Upper lobe of left lung (tissue), 6 donors: Measurements from ENCODE around the gene KCNJ5. TPM values are rescaled to one million over a fixed set of nuclear protein-coding genes. Genes with fewer than 3 reads are reported as not detected.

ENCODE experiments used
- ATAC-seq, 2 donors: fragments of 200-7000 bp; cut with Tn5 transposase; one replicate each; pipeline ENCODE4 v1.9.1; 2022; ENCODE audit warnings: mild to moderate bottlenecking in 2 of 2, moderate library complexity in 2 of 2; ENCODE audit not compliant: low FRiP score in 2 of 2
- DNase-seq, 2 donors: peaks; one replicate each; pipeline ENCODE4 v3.0.0-alpha.2; 2019 to 2020
- H3K27ac ChIP-seq, 4 donors: fragments of 200-600 bp; sonication (generic); one replicate each; pipeline ENCODE4 v1.5.1; 2016 to 2019
- H3K27me3 ChIP-seq, 4 donors: fragments of 200-600 bp; sonication (generic); one replicate each; pipeline ENCODE4 v1.5.1; 2017 to 2019
- H3K36me3 ChIP-seq, 4 donors: fragments of 200-600 bp; sonication (generic); one replicate each; pipeline ENCODE4 v1.5.1; 2016 to 2019
- H3K4me1 ChIP-seq, 4 donors: fragments of 200-600 bp; sonication (generic); one replicate each; pipeline ENCODE4 v1.5.1; 2018 to 2019
- H3K4me3 ChIP-seq, 4 donors: fragments of 200-600 bp; sonication (generic); one replicate each; pipeline ENCODE4 v1.5.1; 2017 to 2019; ENCODE audit warnings: mild to moderate bottlenecking in 2 of 4, moderate library complexity in 1 of 4
- H3K9me3 ChIP-seq, 4 donors: fragments of 200-600 bp; sonication (generic); one replicate each; pipeline ENCODE4 v1.5.1; 2018 to 2019
- CTCF ChIP-seq, 6 experiments: fragments of 450-650 bp in 4 of 6; fragments of 200-600 bp in 2 of 6; sonication (generic) in 2 of 6; IDR thresholded peaks; one replicate each; pipeline ENCODE4 v1.5.1; 2016 to 2019; ENCODE audit warnings: antibody characterized with exemption in 6 of 6
- EP300 ChIP-seq, 4 donors: sonication (generic); formaldehyde crosslinking; IDR thresholded peaks; one replicate each; pipeline ENCODE4 v1.5.1; 2017; ENCODE audit warnings: antibody characterized with exemption in 4 of 4, control low read depth in 2 of 4
- POLR2A ChIP-seq, 4 donors: fragments of 450-650 bp; IDR thresholded peaks; one replicate each; pipeline ENCODE4 v1.5.1; 2016 to 2017; ENCODE audit warnings: antibody characterized with exemption in 4 of 4, mild to moderate bottlenecking in 2 of 4
- POLR2AphosphoS5 ChIP-seq, 2 donors: sonication (generic); formaldehyde crosslinking; IDR thresholded peaks; one replicate each; pipeline ENCODE4 v1.5.1; 2017; ENCODE audit warnings: antibody characterized with exemption in 2 of 2
- WGBS, 2 donors: methylation state at CpG; one replicate each; pipeline ENCODE4 v1.1.5; 2017 to 2018; 5-methylcytosine and 5-hydroxymethylcytosine counted together
- total RNA-seq, 6 donors: library from RNA; depleted of rRNA in 4 of 6; stranded (reverse); fragments of >200 nt in 4 of 6; gene quantifications; one replicate each; pipeline versions ENCODE4 v1.1.0 to v1.2.1, GENCODE V29; 2016 to 2021
- donor health status: DM: no; HTN: no; CAD: no; lungs with moderate emphysema.
- donor health status: DM: no; HTN: yes; CAD: no; lungs with severe emphysema.

Gene KCNJ5
- total RNA-seq, 6 donors from 2014 or later, result 1.5 to 7.5 (median 4.9) TPM

DNA sequence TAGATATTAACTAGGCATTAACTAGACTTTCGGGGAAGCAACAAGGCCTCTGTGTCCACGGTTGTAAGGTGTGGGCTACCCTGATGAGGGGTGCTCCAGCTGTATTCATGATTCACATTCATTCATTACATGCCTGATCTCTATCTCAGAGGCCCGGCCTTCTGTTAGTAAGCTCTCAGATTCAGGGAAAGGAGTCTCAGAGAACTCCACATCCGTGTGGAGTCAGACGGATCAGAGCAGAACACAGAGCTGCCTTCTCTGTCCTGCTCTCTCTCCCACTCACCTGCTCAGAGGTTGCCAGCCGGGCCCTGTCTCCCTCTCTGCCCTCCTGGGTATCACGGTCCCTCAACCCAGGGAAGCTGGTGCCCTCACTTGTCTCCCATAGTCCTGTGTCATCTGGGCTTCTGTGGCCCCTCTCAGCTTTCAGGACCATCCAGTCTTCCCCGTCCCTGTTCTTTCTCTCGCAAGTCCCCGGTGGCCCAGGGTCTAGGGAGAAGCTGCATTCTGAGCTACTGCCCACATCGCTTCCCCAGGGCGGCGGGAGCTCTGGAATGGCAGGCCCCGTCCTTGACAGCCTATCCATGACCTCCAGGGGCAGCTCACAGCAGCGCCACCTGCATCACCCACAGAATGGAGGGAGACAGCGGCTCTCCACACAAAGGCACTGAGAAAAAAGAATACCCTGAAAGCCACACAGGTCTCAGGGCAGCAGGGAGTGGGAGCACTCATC, 47.2 kb downstream of the KCNJ5 start:
- WGBS, 2 donors, result 88 to 91% methylated on average over 15 to 16 of the region's 16 CpGs
- ATAC-seq (no peak), DNase-seq (no peak)

DNA sequence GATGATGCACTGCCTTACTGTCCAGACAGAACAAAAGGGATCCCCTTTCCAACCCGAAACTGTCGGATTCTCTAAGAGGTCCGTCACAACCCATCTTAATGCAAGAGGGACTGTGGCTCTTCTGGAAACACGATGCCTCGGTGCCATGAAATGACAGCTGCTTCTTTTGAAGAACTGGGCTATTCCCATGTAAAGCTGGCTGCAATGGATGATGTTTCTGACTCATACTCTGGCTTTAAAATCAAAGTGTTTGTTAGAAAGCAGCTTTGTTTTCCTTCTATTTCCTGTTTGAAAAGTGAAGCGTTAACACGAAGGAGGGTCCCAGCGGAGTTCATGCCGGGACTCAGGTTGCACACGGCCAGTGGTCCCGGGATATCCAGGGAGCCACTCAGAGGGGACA, 48.4 kb downstream of the KCNJ5 start:
- WGBS, 2 donors, result 52 to 79% methylated on average over 8 to 11 of the region's 11 CpGs
- H3K36me3 ChIP-seq, result no peaks in the 10 kb centered on the region
- no peak overlapping the region for H3K4me3 ChIP-seq
- no peaks in the 10 kb centered on the region for H3K4me1 ChIP-seq
- H3K27me3 ChIP-seq, result no peaks in the 10 kb centered on the region
- DNase-seq, result no peak
- ATAC-seq, result no peak
- H3K9me3 ChIP-seq, result no peaks in the 10 kb centered on the region
- TF ChIP-seq CTCF (IDR thresholded peaks at IDR 0.05), result no peak
- no peak for TF ChIP-seq POLR2AphosphoS5 (IDR thresholded peaks at IDR 0.05)
- no peak for TF ChIP-seq EP300 (IDR thresholded peaks at IDR 0.05)
- TF ChIP-seq POLR2A (IDR thresholded peaks at IDR 0.05), result no peak
- H3K27ac ChIP-seq, result no peak overlapping the region

More for the DNA sequence above, 47.2 kb downstream of the KCNJ5 start:
- H3K27ac ChIP-seq, result no peak overlapping the region
- no peaks in the 10 kb centered on the region for H3K27me3 ChIP-seq
- no peaks in the 10 kb centered on the region for H3K4me1 ChIP-seq
- no peak overlapping the region for H3K4me3 ChIP-seq
- no peaks in the 10 kb centered on the region for H3K36me3 ChIP-seq
- no peak for TF ChIP-seq CTCF (IDR thresholded peaks at IDR 0.05)
- no peak for TF ChIP-seq EP300 (IDR thresholded peaks at IDR 0.05)
- TF ChIP-seq POLR2AphosphoS5 (IDR thresholded peaks at IDR 0.05), result no peak
- no peak for TF ChIP-seq POLR2A (IDR thresholded peaks at IDR 0.05)
- H3K9me3 ChIP-seq, result no peaks in the 10 kb centered on the region

DNA sequence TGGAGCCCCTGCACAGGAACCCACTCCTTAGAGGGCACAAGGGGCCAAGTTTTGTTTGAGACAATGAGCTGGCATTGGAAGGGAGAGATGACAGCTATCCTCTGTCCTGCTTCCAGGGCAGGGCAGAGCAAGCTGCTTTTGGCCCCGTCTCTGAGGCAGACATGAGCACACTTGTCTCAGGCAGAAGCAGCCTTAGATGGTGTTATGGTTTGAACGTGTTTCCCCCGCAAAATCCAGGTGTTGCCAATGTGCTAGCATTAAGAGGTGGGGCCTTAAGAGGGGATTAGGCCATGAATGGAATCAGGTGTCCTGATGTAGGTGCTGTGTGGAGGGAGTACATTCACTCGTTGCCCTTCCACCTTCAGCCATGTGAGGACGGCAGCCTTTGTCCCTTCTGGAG, 49.0 kb downstream of the KCNJ5 start:
- no peaks in the 10 kb centered on the region for H3K27me3 ChIP-seq
- ATAC-seq (no peak), DNase-seq (no peak)
- no peak overlapping the region for H3K27ac ChIP-seq
- H3K4me3 ChIP-seq, result no peak overlapping the region
- no peaks in the 10 kb centered on the region for H3K36me3 ChIP-seq
- no peaks in the 10 kb centered on the region for H3K9me3 ChIP-seq
- H3K4me1 ChIP-seq, result no peaks in the 10 kb centered on the region
- WGBS, 2 donors, result 81 to 90% methylated on average over 2 to 5 of the region's 5 CpGs
- TF ChIP-seq CTCF (IDR thresholded peaks at IDR 0.05) (no peak), POLR2A (IDR thresholded peaks at IDR 0.05) (no peak), POLR2AphosphoS5 (IDR thresholded peaks at IDR 0.05) (no peak), EP300 (IDR thresholded peaks at IDR 0.05) (no peak)

DNA sequence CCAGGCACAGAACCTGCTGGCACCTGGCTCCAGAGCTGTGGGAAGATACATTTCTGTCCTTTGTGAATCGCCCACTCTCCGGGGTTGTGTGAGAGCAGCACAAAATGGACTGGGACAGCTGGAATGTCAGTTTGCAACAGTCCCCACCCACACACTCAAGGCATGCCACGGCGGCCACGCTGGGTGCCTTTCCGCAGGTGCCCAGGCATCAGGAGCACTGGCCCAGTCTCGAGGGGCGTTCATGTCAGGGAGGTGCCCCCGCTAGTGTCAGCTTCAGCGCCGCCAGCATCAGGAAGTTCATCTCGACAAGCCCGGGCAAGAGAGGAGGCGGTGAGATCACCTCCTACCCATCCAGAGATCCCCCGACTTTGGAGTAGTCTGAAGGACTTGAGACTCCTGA, 49.4 kb downstream of the KCNJ5 start:
- 61 to 69% methylated on average over 7 to 15 of the region's 15 CpGs for WGBS, 2 donors
- peak in 1 of 2 donors; percentile 73 for DNase-seq
- Histone ChIP-seq H3K4me3 (no peak overlapping the region), H3K36me3 (no peaks in the 10 kb centered on the region), H3K4me1 (no peaks in the 10 kb centered on the region), H3K27me3 (no peaks in the 10 kb centered on the region), H3K27ac (no peak overlapping the region), H3K9me3 (no peaks in the 10 kb centered on the region)
- ATAC-seq, result no peak
- no peak for TF ChIP-seq POLR2A (IDR thresholded peaks at IDR 0.05)
- no peak for TF ChIP-seq POLR2AphosphoS5 (IDR thresholded peaks at IDR 0.05)
- TF ChIP-seq EP300 (IDR thresholded peaks at IDR 0.05), result no peak
- TF ChIP-seq CTCF (IDR thresholded peaks at IDR 0.05), result no peak

DNA sequence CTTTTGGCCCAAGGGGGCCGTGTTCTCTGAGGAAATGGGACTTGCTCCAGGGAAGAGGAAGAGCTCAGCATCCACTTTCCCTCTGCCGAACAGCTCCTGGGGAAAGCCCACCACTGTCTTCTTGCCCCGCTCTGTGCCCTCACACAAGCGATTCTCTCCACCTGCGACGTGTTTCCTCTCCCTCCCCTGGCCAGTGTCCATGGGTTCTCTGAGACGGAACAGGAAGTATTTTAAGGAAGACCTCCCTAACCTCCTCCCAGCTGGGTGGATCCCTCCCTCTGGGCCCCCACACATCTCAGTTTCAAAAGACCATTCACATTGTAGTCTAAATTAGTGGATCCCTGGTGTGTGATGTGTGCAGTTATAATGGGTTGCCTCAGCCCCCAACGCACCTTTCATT, 50.0 kb downstream of the KCNJ5 start:
- H3K36me3 ChIP-seq, result no peaks in the 10 kb centered on the region
- no peaks in the 10 kb centered on the region for H3K27me3 ChIP-seq
- ATAC-seq, result no peak
- no peaks in the 10 kb centered on the region for H3K9me3 ChIP-seq
- TF ChIP-seq POLR2A (IDR thresholded peaks at IDR 0.05), result no peak
- no peak for TF ChIP-seq POLR2AphosphoS5 (IDR thresholded peaks at IDR 0.05)
- no peak for TF ChIP-seq EP300 (IDR thresholded peaks at IDR 0.05)
- no peak for TF ChIP-seq CTCF (IDR thresholded peaks at IDR 0.05)
- WGBS, 2 donors, result 56 to 69% methylated on average over 8 of the region's 8 CpGs
- no peak for DNase-seq
- H3K4me1 ChIP-seq, result no peaks in the 10 kb centered on the region
- H3K27ac ChIP-seq, result no peak overlapping the region
- H3K4me3 ChIP-seq, result no peak overlapping the region
